HepG2 (cell line): ENCODE results near the gene CBL. TPM values are rescaled to one million over a fixed set of nuclear protein-coding genes. Genes with fewer than 3 reads are reported as not detected.

Experiments used
- CEBPB ChIP-seq: IDR thresholded peaks from 2 replicates; pipeline ENCODE4 v1.6.1; 2011; ENCODE audit warnings: low read depth, low read length, improper control_type of control experiment, borderline replicate concordance
- ETV6 ChIP-seq: sonication (generic); formaldehyde crosslinking; conservative IDR thresholded peaks from 2 replicates; pipeline ENCODE4 v1.4.0; 2020; ENCODE audit warnings: missing genetic modification reagents
- FOXO4 ChIP-seq: sonication (generic); formaldehyde crosslinking; conservative IDR thresholded peaks from 2 replicates; pipeline ENCODE4 v1.8.1; 2023; ENCODE audit warnings: missing genetic modification reagents
- GATA4 ChIP-seq: sonication (generic); IDR thresholded peaks from 2 replicates; pipeline ENCODE4 v1.6.1; 2016; ENCODE audit warnings: antibody characterized with exemption, low read depth, borderline replicate concordance
- KAT7 ChIP-seq: IDR thresholded peaks from 2 replicates; pipeline ENCODE4 v1.6.1; 2018; ENCODE audit warnings: borderline replicate concordance, missing compliant biosample characterization
- KLF9 ChIP-seq: IDR thresholded peaks from 2 replicates; pipeline ENCODE4 v1.6.1; 2016; ENCODE audit warnings: low read depth
- PCBP2 ChIP-seq: fragments of 200-400 bp; formaldehyde crosslinking; optimal IDR thresholded peaks from 2 replicates; pipeline ENCODE3; 2018; ENCODE audit warnings: low read length, low read depth; ENCODE audit not compliant: poor library complexity, severe bottlenecking
- REST ChIP-seq, 2 experiments: IDR thresholded peaks; 2 replicates each; pipeline ENCODE4 v1.6.1; 2011 to 2012; ENCODE audit warnings: low read length in 2 of 2, borderline replicate concordance in 1 of 2, low read depth in 1 of 2, mild to moderate bottlenecking in 1 of 2, moderate library complexity in 1 of 2
- ZBTB49 ChIP-seq: sonication (generic); formaldehyde crosslinking; IDR thresholded peaks from 2 replicates; pipeline ENCODE4 v1.4.0; 2020; ENCODE audit warnings: missing genetic modification reagents, borderline replicate concordance
- ZBTB8A ChIP-seq: sonication (generic); formaldehyde crosslinking; IDR thresholded peaks from 2 replicates; pipeline ENCODE4 v1.4.0; 2020; ENCODE audit warnings: mild to moderate bottlenecking, low read depth, missing genetic modification reagents, borderline replicate concordance
- ZNF44 ChIP-seq: sonication (generic); formaldehyde crosslinking; IDR thresholded peaks from 2 replicates; pipeline ENCODE4 v1.5.1; 2020; ENCODE audit warnings: mild to moderate bottlenecking, missing genetic modification reagents
- ZNF646 ChIP-seq: sonication (generic); formaldehyde crosslinking; IDR thresholded peaks from 2 replicates; pipeline ENCODE4 v1.9.0; 2021; ENCODE audit warnings: mild to moderate bottlenecking, missing genetic modification reagents
- ZNF674 ChIP-seq: sonication (generic); formaldehyde crosslinking; IDR thresholded peaks from 2 replicates; pipeline ENCODE4 v1.5.0; 2020; ENCODE audit warnings: low read depth, mild to moderate bottlenecking, missing genetic modification reagents
- polyA plus RNA-seq, 8 experiments: library from polyadenylated mRNA; depleted of rRNA in 3 of 8; stranded (reverse) in 7 of 8; unstranded in 1 of 8; fragments of >200 nt; fragmentation: Illumina TruSeq in 4 of 8; extraction: Trizol in 4 of 8; gene quantifications; 2 replicates each; pipeline versions ENCODE4 v1.2.1 to v1.2.3, GENCODE V29; 2011 to 2016; ENCODE audit warnings: low read depth in 4 of 8, missing spikeins in 1 of 8, mixed read lengths in 1 of 8; ENCODE audit not compliant: insufficient read depth in 1 of 8
- total RNA-seq, 5 experiments: library from RNA; depleted of rRNA; stranded (reverse); fragments of >200 nt; fragmentation: Illumina TruSeq; extraction: Trizol; gene quantifications; 2 replicates each; pipeline ENCODE4 v1.2.3, GENCODE V29; 2016; ENCODE audit warnings: low read depth in 1 of 5

CBL gene
- total and polyA plus RNA-seq, 2 of the 13 experiments (the other 11 are each of a cell fraction or from before 2014, with no cell fraction given), result 6.6 to 7.4 TPM

- TF ChIP-seq GATA4 (no peak), CEBPB (no peak), ETV6 (CRISPR knock-in tag) (0 out of 2 replicates have a peak, but pooled peaks have one; percentile 28), ZNF646 (CRISPR knock-in tag) (no peak), ZBTB8A (CRISPR knock-in tag) (no peak), ZBTB49 (CRISPR knock-in tag) (no peak), REST (IDR thresholded peaks at IDR 0.05; ENCODE audit: borderline replicate concordance in 1 of 2, low read depth in 1 of 2, low read length in 2 of 2) (no peak), FOXO4 (CRISPR knock-in tag) (no peak), PCBP2 (no peak), ZNF674 (CRISPR knock-in tag) (no peak), KLF9 (CRISPR knock-in tag) (no peak), KAT7 (CRISPR knock-in tag) (peak; percentile 84), ZNF44 (no peak)
Observed at GRCh38 chr11:119168471-119169281, 37.5 kb upstream of the CBL start, which contains the start of gene NLRX1 (continued).
